HS-27A (cell line): Measurements from ENCODE around the gene MTMR3.
"Not testable (repeated sequence)": the region's sequence is repeated elsewhere in the genome, so short reads cannot be mapped to it uniquely, and the experiment has no call there.

Experiments
- DNase-seq: peaks from one replicate; pipeline ENCODE4 v3.0.0-alpha.2; 2012; ENCODE audit warnings: low read depth, missing footprints

The MTMR3 gene

DNA sequence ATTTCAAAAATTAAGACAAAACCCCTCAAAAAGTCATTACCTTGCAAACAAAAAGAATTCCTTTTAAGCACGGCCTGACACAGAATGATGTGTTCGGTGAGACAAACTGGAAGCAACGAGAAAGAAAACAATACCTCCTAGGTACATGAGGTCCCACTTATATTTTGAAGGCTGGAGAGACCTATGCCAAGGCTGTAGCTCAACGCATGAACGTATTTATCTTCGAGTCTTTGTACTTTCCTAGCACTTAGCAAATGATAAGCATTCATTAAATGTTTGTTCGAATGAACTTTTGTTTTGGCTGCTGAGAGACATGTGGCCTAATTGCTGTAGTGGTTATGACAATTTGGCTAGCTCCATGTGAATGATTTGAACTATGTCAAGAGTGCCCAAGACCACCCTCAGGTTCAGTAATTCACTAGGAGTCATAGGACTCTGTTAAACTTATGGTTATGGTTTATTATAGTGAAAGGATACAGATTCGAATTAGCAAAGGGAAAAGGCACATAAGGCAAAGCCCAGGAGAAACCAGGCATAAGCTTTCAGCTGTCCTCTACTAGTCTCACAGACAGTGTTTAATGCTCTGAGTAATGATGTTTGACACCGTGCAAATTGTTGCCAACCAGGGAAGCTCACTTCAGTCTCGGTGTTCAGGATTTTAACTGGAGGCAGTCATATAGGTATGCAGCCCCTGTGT, 171.2 kb downstream of the MTMR3 start:
- DNase-seq: no peak

DNA sequence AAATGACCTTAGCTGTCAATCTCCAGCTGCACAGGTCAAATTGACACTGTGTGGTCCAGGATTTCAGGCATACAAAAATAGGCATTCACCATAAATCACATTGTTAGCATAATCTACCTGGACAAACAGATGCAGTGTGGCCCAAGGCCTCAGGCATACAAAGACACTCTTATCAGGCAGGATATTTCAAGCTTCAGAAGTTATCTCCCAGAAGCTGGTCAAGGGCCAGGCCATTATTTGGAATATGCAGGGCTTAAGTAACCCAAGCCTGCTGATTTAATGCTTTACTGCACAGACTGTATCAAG, 171.7 kb downstream of the MTMR3 start:
- DNase-seq: no peak

DNA sequence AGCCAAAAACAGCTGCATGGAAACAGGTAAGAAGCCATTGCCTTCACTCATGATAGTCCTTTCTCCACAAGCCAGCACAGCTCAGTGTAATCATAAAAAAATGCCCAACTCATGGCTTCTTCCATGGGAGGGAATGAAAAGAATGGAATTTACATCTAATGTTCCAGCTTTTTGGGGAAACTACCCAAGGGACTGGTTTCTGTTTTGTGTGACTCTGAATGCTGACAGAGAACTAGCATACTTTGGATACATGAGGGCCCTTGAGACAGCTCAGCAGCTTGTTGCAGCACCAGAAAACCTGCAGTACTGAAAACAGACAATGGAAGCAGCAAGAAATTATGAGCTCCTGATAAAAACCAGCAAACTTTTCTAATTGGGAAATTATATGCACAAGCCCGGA, 173.0 kb downstream of the MTMR3 start:
- DNase-seq: no peak

DNA sequence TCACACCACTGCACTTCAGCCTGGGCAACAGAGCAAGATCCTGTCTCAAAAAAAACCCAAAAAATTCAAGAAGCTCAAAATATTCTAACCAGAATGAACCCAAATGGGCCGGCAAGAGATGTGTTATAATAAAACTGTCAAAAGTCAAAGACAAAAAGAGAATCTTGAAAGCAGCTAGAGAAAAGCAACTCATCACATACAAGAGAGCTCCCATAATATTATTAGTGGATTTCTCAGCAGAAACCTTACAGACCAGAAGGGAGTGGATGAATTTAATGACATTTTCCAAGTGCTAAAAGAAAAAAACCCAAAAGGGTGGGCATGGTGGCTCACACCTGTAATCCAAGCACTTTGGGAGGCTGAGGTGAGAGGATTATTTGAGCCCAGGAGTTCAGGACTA, 174.4 kb downstream of the MTMR3 start:
- DNase-seq: no peak

DNA sequence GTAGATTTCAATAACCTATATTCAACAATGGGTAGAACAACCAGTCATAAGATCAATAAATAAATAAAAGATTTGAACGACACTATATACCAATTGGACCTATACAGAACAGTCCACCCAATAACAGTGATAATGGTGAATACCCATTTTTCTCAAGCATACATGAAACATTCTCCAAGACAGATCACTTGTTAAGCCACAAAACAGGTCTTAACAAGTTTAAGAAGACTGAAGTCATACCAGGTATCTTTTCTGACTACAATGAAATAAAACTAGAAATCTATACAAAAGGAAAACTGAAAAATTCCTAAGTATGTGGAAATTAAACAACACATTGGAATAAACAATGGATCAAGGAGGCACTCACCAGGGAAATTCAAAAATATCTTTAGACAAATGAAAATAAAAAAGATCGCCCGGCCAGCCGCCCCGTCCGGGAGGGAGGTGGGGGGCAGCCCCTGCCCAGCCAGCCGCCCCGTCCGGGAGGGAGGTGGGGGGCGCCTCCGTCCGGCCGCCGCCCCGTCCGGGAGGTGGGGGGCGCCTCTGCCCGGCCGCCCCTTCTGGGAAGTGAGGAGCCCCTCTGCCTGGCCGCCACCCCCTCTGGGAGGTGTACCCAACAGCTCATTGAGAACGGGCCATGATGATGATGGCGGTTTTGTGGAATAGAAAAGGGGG, 176.5 kb downstream of the MTMR3 start:
- not testable (repeated sequence) for DNase-seq

DNA sequence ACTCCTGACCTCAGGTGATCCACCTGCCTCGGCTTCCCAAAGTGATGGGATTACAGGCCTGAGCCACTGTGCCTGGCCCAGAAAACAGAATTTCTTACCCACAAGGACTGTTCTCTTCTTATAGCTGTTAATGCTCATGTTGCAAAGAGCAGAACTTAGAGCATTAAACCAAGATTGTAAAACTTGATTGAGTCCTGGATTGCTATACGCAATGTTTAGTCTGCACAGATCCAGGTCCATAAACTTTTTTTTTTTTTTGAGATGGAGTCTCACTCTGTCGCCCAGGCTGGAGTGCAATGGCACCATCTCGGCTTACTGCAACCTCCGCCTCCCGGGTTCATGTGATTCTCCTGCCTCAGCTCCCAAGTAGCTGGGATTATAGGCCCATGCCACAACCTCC, 178.1 kb downstream of the MTMR3 start:
- not testable (repeated sequence) for DNase-seq

DNA sequence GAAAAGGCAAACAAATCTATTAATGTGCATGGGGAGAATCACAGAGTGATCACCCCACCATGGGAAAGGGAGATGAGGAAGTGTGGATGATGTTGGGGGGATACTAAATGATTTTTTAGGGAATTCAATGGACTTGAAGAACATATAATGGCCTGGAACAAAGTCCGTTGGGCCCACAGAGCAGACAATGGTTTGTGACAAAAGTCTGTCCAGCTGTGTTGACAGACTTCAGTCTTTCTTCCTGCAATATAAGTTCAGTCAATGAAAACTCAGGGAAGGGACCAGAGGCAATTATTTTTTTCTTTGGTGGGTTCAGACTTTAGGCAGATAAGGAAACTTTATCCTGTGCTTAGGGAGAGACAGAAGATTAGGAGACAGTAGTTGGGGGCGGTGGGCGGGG, 179.3 kb downstream of the MTMR3 start:
- no peak for DNase-seq

DNA sequence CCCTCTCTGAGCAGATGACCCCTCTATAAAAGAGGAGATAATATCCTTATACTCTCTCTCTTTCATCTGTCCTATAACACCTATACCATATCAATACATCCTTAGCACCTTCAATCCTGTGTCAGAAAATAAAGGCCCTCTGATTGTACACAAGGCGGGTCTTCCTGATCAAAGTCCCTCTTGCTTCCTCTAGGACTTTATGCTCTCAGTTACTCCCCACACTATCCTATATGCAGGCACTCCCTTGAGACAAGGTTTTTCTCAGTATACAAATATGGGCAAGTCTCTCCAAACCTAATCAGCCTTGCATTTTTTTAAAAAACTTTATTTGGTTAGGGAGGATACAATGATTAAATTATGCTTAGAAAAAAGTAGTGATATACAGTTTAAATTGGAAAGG, 180.0 kb downstream of the MTMR3 start:
- DNase-seq: no peak

DNA sequence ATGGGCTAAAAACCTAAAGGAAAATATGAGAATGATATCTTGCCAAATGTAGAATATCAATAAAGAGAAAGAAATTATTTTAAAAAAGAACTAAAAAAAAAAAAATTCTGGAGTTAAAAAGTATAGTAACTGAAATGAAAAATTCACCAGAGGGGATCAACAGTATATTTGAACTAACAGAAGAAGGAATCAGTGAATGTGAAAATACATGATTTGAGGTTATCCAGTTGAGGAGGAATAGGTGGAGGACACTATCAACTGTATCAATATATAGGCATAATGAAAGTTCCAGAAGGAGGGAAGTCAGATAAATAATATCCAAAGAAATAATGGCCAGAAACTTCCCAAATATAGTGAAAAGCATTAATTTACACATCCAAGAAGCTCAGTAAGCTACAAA, 181.2 kb downstream of the MTMR3 start:
- DNase-seq: no peak

DNA sequence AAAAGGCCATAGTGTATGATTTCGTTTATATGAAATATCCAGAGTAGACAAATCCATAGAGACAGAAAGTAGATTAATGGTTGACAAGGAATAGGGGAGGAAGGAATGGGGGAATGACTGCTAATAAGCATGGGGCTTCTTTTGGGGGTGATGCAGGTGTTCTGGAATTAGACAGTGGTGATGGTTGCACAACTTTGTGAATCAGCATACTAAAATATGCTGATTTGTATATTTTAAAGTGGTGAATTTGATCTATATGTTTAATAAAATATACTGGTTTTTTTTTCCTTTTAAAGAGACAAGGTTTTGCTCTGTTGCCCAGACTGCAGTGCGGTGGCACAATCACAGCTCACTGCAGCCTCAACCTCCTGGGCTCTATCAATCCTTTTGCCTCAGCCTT, 190.8 kb downstream of the MTMR3 start:
- no peak for DNase-seq

DNA sequence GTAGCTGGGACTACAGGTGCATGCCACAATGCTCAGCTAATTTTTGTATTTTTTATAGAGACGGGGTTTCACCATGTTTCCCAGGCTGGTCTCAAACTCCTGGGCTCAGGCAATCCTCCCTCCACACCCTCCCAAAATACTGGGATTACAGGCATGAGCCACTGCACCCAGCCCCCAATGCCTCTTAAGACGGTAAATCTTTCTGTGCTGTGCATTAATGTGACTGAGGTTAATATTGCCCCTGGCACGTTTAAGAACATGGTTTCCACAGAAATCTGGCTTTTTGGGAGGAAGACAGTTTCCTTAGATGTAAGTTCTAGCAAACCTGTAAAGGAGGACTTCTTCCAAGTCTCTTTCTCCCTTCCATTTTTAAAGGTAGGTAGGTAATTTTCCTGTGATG, 191.2 kb downstream of the MTMR3 start:
- no peak for DNase-seq

DNA sequence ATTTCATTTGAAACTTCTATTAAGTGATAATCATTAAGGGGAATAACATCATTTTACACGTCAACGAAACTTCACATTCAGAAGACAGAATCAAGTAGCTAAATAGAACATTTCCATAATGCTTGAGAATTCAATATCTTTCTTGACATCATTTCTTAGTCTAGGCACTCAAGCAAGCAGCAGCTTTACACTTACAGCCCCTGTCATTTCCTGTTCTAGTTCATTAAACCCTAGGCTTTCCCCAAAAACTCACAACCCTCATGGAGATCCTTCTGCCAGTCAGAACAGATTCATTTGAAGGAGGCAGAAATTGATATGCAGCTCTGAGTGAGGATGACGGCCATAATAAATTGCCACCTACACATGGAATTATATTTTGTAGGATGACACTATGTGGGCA, 192.0 kb downstream of the MTMR3 start:
- DNase-seq: no peak

DNA sequence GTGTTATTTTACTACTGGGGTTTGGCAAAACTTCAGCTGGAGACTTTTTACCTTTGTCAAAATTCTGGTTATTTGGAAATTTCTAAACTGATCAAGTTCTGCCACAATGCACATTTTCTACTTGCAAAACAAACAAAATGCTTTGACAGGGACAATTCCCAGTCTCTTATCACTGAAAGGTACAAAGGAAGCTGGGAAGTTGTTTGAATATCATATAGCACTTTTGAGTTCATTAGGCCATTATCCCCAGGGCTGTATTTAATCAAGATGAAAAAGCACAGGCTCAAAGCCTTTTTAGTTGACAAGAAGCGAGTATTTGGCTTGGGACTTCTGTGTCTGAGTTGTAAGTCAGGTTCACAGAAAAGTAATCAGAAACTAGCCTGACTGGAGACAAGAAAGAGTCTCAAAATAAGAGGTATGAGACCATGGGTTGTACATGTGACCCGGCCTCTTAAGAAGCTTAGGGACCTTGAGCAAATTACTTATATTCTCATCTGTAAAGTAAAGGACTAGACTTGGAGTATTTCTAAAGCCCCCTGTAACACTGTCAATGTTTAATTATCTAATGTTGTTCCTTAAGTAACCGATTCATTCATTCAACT, 194.4 kb downstream of the MTMR3 start:
- no peak for DNase-seq

DNA sequence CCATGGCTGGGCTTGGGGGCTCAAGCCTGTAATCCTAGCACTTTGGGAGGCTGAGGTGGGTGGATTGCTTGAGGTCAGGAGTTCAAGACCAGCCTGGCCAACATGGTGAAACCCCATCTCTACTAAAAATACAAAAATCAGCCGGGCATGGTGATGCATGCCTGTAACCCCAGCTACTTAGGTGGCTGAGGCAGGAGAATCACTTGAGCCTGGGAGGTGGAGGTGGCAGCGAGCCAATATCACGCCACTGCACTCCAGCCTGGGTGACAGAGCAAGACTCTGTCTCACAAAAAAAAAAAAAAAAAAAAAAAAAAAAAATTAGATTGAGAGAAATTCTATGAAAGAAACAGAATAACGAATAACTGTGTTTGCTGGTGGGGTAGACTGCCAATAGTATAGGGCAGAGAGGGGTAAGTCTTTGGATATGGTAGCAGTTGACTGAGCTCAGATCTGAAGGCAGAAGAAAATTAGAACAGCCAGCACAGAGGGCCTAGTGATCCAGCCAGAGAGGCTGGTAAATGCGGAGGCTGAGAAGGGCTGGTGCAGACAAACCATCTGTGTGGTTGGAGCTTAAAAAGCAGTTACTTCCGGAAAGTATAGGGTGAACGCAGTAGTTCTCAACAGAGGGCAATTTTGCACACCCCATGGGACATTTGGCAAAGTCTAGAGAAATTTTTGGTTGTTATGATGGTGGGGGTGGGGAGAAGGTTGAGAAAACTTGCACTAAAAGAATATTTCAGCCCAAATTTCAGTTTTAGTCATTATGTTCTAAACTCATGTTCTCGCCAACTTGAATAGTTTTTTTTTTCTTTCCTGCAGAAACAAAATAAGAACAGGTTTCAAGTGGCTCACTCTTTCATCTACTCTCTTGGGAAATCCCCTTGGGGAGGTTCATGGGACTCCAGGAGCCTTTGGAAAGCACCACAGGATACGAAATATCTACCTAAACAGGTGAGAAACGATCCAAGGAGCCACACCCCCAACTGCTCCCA, 195.6 kb downstream of the MTMR3 start:
- no peak for DNase-seq

DNA sequence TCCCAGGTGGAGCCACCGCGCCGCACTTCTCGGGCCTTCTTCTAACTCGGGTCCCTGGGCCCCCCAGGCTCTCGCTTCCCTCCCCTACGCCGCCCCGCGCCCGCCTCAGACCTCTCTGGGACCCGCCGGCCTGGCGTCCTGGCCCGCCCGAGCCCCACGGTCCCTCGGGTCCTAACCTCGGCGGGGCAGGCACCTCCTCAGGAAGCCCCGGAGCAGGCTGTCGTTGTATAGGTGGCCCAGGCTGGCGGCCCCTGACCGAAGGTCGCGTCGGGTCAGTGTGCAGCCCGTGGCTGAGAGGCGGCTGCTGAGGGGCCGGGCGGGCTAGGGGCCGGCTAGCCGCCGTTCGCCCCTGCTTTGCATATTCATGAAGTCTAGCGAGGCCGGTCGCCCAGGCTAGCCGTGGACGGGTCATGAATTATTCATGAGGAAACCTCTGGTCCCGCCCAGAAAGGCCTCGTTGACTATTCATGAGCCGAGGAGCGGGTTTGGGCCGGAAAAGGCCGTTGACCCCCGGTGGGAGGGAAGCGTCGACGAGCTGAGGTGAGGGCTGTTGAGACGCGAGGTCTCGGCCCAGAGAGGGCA, 197.1 kb downstream of the MTMR3 start, which contains the start of gene HORMAD2:
HORMAD2 (plus strand) TSS at position 513 of the 582 bp plus-strand sequence. CDS start 13,489 bp downstream, outside the sequence.
- no peak for DNase-seq
